ENCODE data around the gene DDX51. TPM values are rescaled to one million over a fixed set of nuclear protein-coding genes. Genes with fewer than 3 reads are reported as not detected.

Gene DDX51
- total RNA-seq, 6 donors from 2014 or later = 8.7 to 23.5 (median 19.2) TPM

DNA sequence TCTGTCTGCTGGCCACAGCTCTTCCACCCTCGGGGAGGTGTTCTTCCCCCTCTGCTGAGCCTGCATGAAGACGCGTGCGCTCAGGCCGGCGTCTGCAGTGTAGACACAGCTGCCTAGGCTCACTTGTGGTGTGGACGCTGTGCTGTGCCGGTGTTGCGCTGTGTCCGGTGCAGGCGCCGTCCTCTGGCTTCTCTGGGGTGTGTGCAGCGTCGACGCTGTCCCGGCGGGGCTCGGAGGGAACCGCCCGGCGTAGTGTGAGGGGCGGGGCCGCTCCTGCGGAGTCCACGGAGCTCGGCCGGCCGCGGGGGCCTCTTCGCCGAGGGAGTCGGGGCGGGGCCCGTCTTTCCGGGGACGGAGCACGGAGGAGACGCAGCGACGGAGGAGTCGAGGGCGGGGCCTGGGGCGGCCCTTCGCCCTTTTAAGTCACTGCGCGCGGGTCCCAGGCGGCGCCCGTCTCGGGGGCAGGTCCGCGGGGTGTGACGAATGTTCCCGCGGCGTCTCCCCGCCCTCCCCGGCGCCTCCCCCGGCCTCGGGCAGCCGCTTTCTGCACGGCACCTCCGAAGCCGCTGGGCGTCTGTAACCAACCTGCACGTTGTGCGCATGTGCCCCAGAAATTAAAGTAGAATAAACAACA lies 45.4 kb upstream of the DDX51 start:
- H3K4me3 ChIP-seq = peak overlapping the region; percentile 46 to 63 (median 54)
- peaks cover 12 to 23% (median 19%) of the 10 kb centered on the region in 4 donors for H3K4me1 ChIP-seq
- H3K36me3 ChIP-seq = no peaks in the 10 kb centered on the region
- peak in 1 of 2 donors; percentile 27 for TF ChIP-seq POLR2AphosphoS5 (IDR thresholded peaks at IDR 0.05)
- peak in 1 of 4 donors; percentile 69 for TF ChIP-seq POLR2A (IDR thresholded peaks at IDR 0.05)
- peak in 1 of 6 experiments; percentile 7 for TF ChIP-seq CTCF (IDR thresholded peaks at IDR 0.05)
- TF ChIP-seq EP300 (IDR thresholded peaks at IDR 0.05) = no peak
- H3K27me3 ChIP-seq = no peaks in the 10 kb centered on the region
- ATAC-seq (ENCODE audit: low FRiP score in 2 of 2) (peak; percentile 95 to 96), DNase-seq (peak; percentile 95 to 99)
- H3K9me3 ChIP-seq = peaks cover 0 to 45% (median 6%) of the 10 kb centered on the region in 4 donors
- WGBS, 2 donors = 2% methylated on average over 13 to 63 of the region's 69 CpGs
- peak overlapping the region; percentile 59 to 83 (median 76) for H3K27ac ChIP-seq

DNA sequence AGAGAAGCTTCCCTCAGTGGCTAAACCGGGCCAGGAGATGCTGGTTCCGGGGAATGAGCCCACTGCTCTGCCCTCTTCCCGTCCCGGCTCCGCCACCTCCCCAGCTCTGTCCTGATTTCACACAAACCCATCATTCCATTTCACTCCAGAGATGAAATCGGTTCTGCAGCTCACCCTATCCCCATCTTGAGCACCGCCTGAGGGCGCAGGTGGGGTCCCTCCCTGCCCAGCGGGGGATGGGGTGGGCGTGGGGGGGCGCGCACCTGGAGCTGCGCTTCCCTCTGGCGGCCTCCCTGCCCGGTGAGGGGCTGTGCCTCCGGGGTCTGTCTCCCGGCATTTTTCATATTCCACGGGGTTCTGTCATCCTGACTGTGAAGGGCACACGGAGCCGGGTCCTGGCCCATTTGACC lies 44.8 kb upstream of the DDX51 start:
- DNase-seq (peak in 1 of 2 donors; percentile 86), ATAC-seq (ENCODE audit: low FRiP score in 2 of 2) (no peak)
- Histone ChIP-seq H3K36me3 (no peaks in the 10 kb centered on the region), H3K4me3 (peak overlapping the region; percentile 28 to 63 (median 54)), H3K27me3 (no peaks in the 10 kb centered on the region), H3K9me3 (peaks cover 0 to 44% (median 2%) of the 10 kb centered on the region in 4 donors), H3K27ac (peak overlapping the region; percentile 59 to 83 (median 76)), H3K4me1 (peaks cover 12 to 23% (median 19%) of the 10 kb centered on the region in 4 donors)
- 34 to 50% methylated on average over 7 to 10 of the region's 20 CpGs for WGBS, 2 donors
- TF ChIP-seq CTCF (IDR thresholded peaks at IDR 0.05) = peak in 1 of 6 experiments; percentile 3
- TF ChIP-seq POLR2A (IDR thresholded peaks at IDR 0.05) = no peak

GRCh38 chr12:132188451-132188901 lies 44.4 kb upstream of the DDX51 start:
- H3K4me3 ChIP-seq = peak overlapping the region in 2 of 4 donors; percentile 53 to 55
- H3K27ac ChIP-seq = peak overlapping the region in 2 of 4 donors; percentile 75 to 83
- H3K9me3 ChIP-seq = peaks cover 0 to 41% (median 0%) of the 10 kb centered on the region in 4 donors
- DNase-seq (peak in 1 of 2 donors; percentile 71), ATAC-seq (ENCODE audit: low FRiP score in 2 of 2) (no peak)
- peaks cover 12 to 23% (median 19%) of the 10 kb centered on the region in 4 donors for H3K4me1 ChIP-seq
- H3K27me3 ChIP-seq = no peaks in the 10 kb centered on the region
- TF ChIP-seq CTCF (IDR thresholded peaks at IDR 0.05) (no peak), EP300 (IDR thresholded peaks at IDR 0.05) (no peak), POLR2AphosphoS5 (IDR thresholded peaks at IDR 0.05) (no peak), POLR2A (IDR thresholded peaks at IDR 0.05) (no peak)
- no peaks in the 10 kb centered on the region for H3K36me3 ChIP-seq
- WGBS, 2 donors = 87 to 92% methylated on average over 9 to 21 of the region's 21 CpGs

- Histone ChIP-seq H3K27me3 (no peaks in the 10 kb centered on the region), H3K9me3 (peaks cover 0 to 46% (median 0%) of the 10 kb centered on the region in 4 donors), H3K4me3 (no peak overlapping the region), H3K4me1 (peaks cover 12 to 23% (median 19%) of the 10 kb centered on the region in 4 donors), H3K27ac (no peak overlapping the region), H3K36me3 (no peaks in the 10 kb centered on the region)
- TF ChIP-seq CTCF (IDR thresholded peaks at IDR 0.05) (no peak), POLR2A (IDR thresholded peaks at IDR 0.05) (no peak), EP300 (IDR thresholded peaks at IDR 0.05) (no peak), POLR2AphosphoS5 (IDR thresholded peaks at IDR 0.05) (no peak)
- 89 to 97% methylated on average over 26 to 27 of the region's 35 CpGs for WGBS, 2 donors
- peak in 1 of 2 donors; percentile 73 for DNase-seq
- ATAC-seq (ENCODE audit: low FRiP score in 2 of 2) = no peak
Measured at GRCh38 chr12:132187646-132188450, 43.7 kb upstream of the DDX51 start.

All from upper lobe of left lung (tissue), 6 donors.